GM12892 (cell line): ENCODE results near the gene TMOD2.

Source experiments
- POLR2A ChIP-seq: IDR thresholded peaks from 2 replicates; pipeline ENCODE4 v1.6.1; 2011; ENCODE audit warnings: low read depth, low read length, control low read depth
- POLR2AphosphoS5 ChIP-seq: IDR thresholded peaks from 2 replicates; pipeline ENCODE4 v1.6.1; 2011; ENCODE audit warnings: low read depth, low read length, control low read depth
- TAF1 ChIP-seq: IDR thresholded peaks from 2 replicates; pipeline ENCODE4 v1.6.1; 2011; ENCODE audit warnings: low read depth, mild to moderate bottlenecking, control low read depth, low read length, borderline replicate concordance

DNA sequence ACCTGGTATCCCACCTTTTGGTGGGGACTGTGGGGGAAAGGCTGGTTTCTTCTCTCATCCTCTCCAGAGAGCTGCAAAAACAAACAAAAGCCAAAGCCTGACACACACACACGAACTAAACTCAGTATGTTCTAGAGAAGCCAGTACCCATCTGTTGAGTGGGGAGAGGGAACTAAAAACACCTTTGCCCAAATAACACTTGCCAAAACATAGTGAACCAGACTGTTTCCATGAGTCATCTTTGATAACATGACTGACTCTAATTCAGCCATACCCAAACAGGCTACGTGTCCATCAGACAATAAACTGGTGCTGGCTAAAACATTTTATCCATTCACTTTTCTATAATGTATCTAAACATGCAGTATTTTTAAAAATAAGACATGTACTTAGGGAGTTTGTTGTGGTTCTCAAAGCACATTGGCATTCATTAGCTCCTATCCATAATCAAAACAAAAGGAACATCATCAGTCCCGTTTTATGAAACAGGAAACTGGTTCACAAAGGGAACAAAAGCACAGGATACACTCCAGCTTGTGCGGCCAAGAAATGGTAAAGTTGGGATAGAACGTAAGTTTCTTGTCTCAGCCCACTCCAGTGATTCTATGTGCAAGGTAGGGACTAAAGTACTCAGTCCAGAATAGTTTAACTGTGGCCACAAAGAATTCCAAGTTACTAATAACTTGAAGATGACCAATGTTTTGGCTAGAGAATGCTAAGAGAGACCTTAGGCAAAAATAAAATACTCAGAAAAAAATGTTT is 30.0 kb upstream of the TMOD2 start:
- TF ChIP-seq POLR2A (no peak), POLR2AphosphoS5 (no peak), TAF1 (no peak)
